HEK293 (cell line): ENCODE results near the gene C1QTNF2.

Experiments
- CTCF ChIP-seq: fragments of 450-650 bp; formaldehyde crosslinking; IDR thresholded peaks from 2 replicates; pipeline ENCODE4 v1.5.1; 2016; ENCODE audit warnings: missing biosample characterization, missing genetic modification characterization
- ELK4 ChIP-seq: IDR thresholded peaks from 2 replicates; pipeline ENCODE4 v1.6.1; 2011; ENCODE audit warnings: mild to moderate bottlenecking, low read depth, low read length, borderline replicate concordance
- PRDM10 ChIP-seq: fragments of 450-650 bp; formaldehyde crosslinking; IDR thresholded peaks from 2 replicates; pipeline ENCODE4 v1.5.1; 2016; ENCODE audit warnings: missing biosample characterization, missing genetic modification characterization
- ZBTB26 ChIP-seq: fragments of 450-650 bp; formaldehyde crosslinking; optimal IDR thresholded peaks from 2 replicates; pipeline ENCODE3; 2016; ENCODE audit warnings: missing biosample characterization, mild to moderate bottlenecking, missing genetic modification characterization
- ZBTB8A ChIP-seq: fragments of 450-650 bp; formaldehyde crosslinking; IDR thresholded peaks from 2 replicates; pipeline ENCODE4 v1.5.1; 2016; ENCODE audit warnings: missing biosample characterization, missing genetic modification characterization
- ZFP37 ChIP-seq: fragments of 450-650 bp; formaldehyde crosslinking; IDR thresholded peaks from 2 replicates; pipeline ENCODE4 v1.5.1; 2016; ENCODE audit warnings: missing biosample characterization, missing genetic modification characterization
- ZFP41 ChIP-seq: fragments of 450-650 bp; formaldehyde crosslinking; IDR thresholded peaks from 2 replicates; pipeline ENCODE4 v1.5.1; 2016; ENCODE audit warnings: missing biosample characterization, missing genetic modification characterization, borderline replicate concordance
- ZNF133 ChIP-seq: fragments of 450-650 bp; formaldehyde crosslinking; IDR thresholded peaks from 2 replicates; pipeline ENCODE4 v1.5.1; 2016; ENCODE audit warnings: missing biosample characterization, missing genetic modification characterization
- ZNF174 ChIP-seq: fragments of 450-650 bp; formaldehyde crosslinking; IDR thresholded peaks from 2 replicates; pipeline ENCODE4 v1.5.0; 2017; ENCODE audit warnings: missing biosample characterization, mild to moderate bottlenecking, missing genetic modification characterization
- ZNF24 ChIP-seq: fragments of 450-650 bp; formaldehyde crosslinking; IDR thresholded peaks from 2 replicates; pipeline ENCODE4 v1.5.1; 2016; ENCODE audit warnings: missing biosample characterization, missing genetic modification characterization
- ZNF335 ChIP-seq: fragments of 450-650 bp; formaldehyde crosslinking; conservative IDR thresholded peaks from 2 replicates; pipeline ENCODE4 v1.5.1; 2016; ENCODE audit warnings: missing biosample characterization, missing genetic modification characterization
- ZNF501 ChIP-seq: fragments of 450-650 bp; formaldehyde crosslinking; IDR thresholded peaks from 2 replicates; pipeline ENCODE4 v1.5.1; 2016; ENCODE audit warnings: missing biosample characterization, missing genetic modification characterization
- ZNF639 ChIP-seq: fragments of 450-650 bp; formaldehyde crosslinking; IDR thresholded peaks from 2 replicates; pipeline ENCODE4 v1.5.1; 2016; ENCODE audit warnings: missing biosample characterization, missing genetic modification characterization
- ZNF707 ChIP-seq: fragments of 450-650 bp; formaldehyde crosslinking; IDR thresholded peaks from 2 replicates; pipeline ENCODE4 v1.5.1; 2016; ENCODE audit warnings: missing biosample characterization, missing genetic modification characterization

- TF ChIP-seq ZNF639 (tag by site-specific recombination): no peak
- no peak for TF ChIP-seq CTCF (tag by site-specific recombination)
- TF ChIP-seq ELK4: no peak
- TF ChIP-seq PRDM10 (tag by site-specific recombination): no peak
- TF ChIP-seq ZFP41: no peak
- TF ChIP-seq ZNF133 (tag by site-specific recombination): no peak
- no peak for TF ChIP-seq ZFP37 (tag by site-specific recombination)
- no peak for TF ChIP-seq ZNF335 (tag by site-specific recombination)
- TF ChIP-seq ZNF24 (tag by site-specific recombination): no peak
- no peak for TF ChIP-seq ZNF501 (tag by site-specific recombination)
- no peak for TF ChIP-seq ZBTB26 (tag by site-specific recombination)
- TF ChIP-seq ZBTB8A (tag by site-specific recombination): no peak
- TF ChIP-seq ZNF174 (tag by site-specific recombination): no peak
- TF ChIP-seq ZNF707 (tag by site-specific recombination): no peak
Observed at GRCh38 chr5:160347448-160347847, 23.0 kb downstream of the C1QTNF2 start.
